Choroid plexus epithelial cell (primary cell): Measurements from ENCODE around the gene DIP2C.

Experiments
- DNase-seq: peaks from one replicate; pipeline ENCODE4 v3.0.0-alpha.2; 2010; ENCODE audit warnings: low read depth
- H3K4me3 ChIP-seq: 2 replicates; pipeline ENCODE4 v1.5.1; 2011; ENCODE audit warnings: low read depth, mild to moderate bottlenecking, control low read depth, low read length, moderate library complexity
- CTCF ChIP-seq: conservative IDR thresholded peaks from 2 replicates; pipeline ENCODE4 v1.5.1; 2011; ENCODE audit warnings: low read depth, mild to moderate bottlenecking, control low read depth, inconsistent platforms, low read length, moderate library complexity

Gene DIP2C

GRCh38 chr10:553233-553632, 136.2 kb downstream of the DIP2C start:
- no peak for DNase-seq
- TF ChIP-seq CTCF = no peak
- H3K4me3 ChIP-seq = no peak overlapping the region

GRCh38 chr10:552679-553078, 136.8 kb downstream of the DIP2C start:
- TF ChIP-seq CTCF = no peak

GRCh38 chr10:551373-552252, 137.9 kb downstream of the DIP2C start:
- no peak for TF ChIP-seq CTCF
- DNase-seq = no peak
- H3K4me3 ChIP-seq = no peak overlapping the region

More at GRCh38 chr10:552679-553078, 136.8 kb downstream of the DIP2C start:
- no peak overlapping the region for H3K4me3 ChIP-seq
- DNase-seq = no peak

- no peak overlapping the region for H3K4me3 ChIP-seq
- TF ChIP-seq CTCF = no peak
- DNase-seq = no peak
These were observed 138.6 kb downstream of the DIP2C start for GRCh38 chr10:550665-551372.

GRCh38 chr10:549391-549790, 140.1 kb downstream of the DIP2C start:
- TF ChIP-seq CTCF = no peak
- DNase-seq = no peak
- no peak overlapping the region for H3K4me3 ChIP-seq

GRCh38 chr10:548238-548901, 141.1 kb downstream of the DIP2C start:
- DNase-seq = no peak
- H3K4me3 ChIP-seq = no peak overlapping the region
- TF ChIP-seq CTCF = no peak
